Stimulated activated CD8-positive, alpha-beta memory T cell treated with anti-CD3 and anti-CD28 coated beads, Interleukin-15, amount 100 ng/mL, for 1 hour (primary cell): ENCODE data around the gene DICER1.
A peak's percentile ranks its signal among the peaks of the same experiment; 100 is the strongest.
"Not testable (repeated sequence)": the region's sequence is repeated elsewhere in the genome, so short reads cannot be mapped to it uniquely, and the experiment has no call there.

Source experiments
- DNase-seq: peaks from one replicate; pipeline ENCODE4 v3.0.0-alpha.2; 2020; ENCODE audit warnings: low read depth

Gene DICER1

GRCh38 chr14:95157327-95158189 is at the start of gene DICER1:
Gene DICER1 (minus strand): TSS chr14:95157529. CDS start chr14:95133458, 24,071 bp downstream.
- DNase-seq, result peak; percentile 90

GRCh38 chr14:95206534-95206933 is 49.2 kb upstream of the DICER1 start:
- no peak for DNase-seq

GRCh38 chr14:95204705-95205104 is 47.4 kb upstream of the DICER1 start:
- no peak for DNase-seq

- not testable (repeated sequence) for DNase-seq
Observed at GRCh38 chr14:95201745-95202144, 44.4 kb upstream of the DICER1 start.

GRCh38 chr14:95200404-95200803 is 43.1 kb upstream of the DICER1 start:
- DNase-seq, result no peak

- DNase-seq, result no peak
Observed at GRCh38 chr14:95199298-95199983, 42.1 kb upstream of the DICER1 start.

GRCh38 chr14:95198320-95198719 is 41.0 kb upstream of the DICER1 start:
- no peak for DNase-seq

GRCh38 chr14:95197551-95197950 is 40.2 kb upstream of the DICER1 start:
- DNase-seq, result no peak

- no peak for DNase-seq
Observed at GRCh38 chr14:95196826-95197545, 39.7 kb upstream of the DICER1 start.

GRCh38 chr14:95196268-95196667 is 38.9 kb upstream of the DICER1 start:
- DNase-seq, result no peak

GRCh38 chr14:95195031-95195430 is 37.7 kb upstream of the DICER1 start:
- no peak for DNase-seq

GRCh38 chr14:95193081-95193480 is 35.8 kb upstream of the DICER1 start:
- no peak for DNase-seq

GRCh38 chr14:95192311-95192710 is 35.0 kb upstream of the DICER1 start:
- no peak for DNase-seq

- no peak for DNase-seq
Observed at GRCh38 chr14:95191445-95192199, 34.3 kb upstream of the DICER1 start.

- DNase-seq, result no peak
Observed at GRCh38 chr14:95190857-95191256, 33.5 kb upstream of the DICER1 start.

- DNase-seq, result no peak
Observed at GRCh38 chr14:95190346-95190840, 33.1 kb upstream of the DICER1 start.

GRCh38 chr14:95189367-95190132 is 32.2 kb upstream of the DICER1 start:
- DNase-seq, result no peak

GRCh38 chr14:95188380-95188779 is 31.1 kb upstream of the DICER1 start:
- DNase-seq, result no peak

- DNase-seq, result no peak
Observed at GRCh38 chr14:95185767-95186392, 28.6 kb upstream of the DICER1 start.

GRCh38 chr14:95185033-95185766 is 27.9 kb upstream of the DICER1 start:
- no peak for DNase-seq
